ENCODE results near the gene POLR1A.

DNA sequence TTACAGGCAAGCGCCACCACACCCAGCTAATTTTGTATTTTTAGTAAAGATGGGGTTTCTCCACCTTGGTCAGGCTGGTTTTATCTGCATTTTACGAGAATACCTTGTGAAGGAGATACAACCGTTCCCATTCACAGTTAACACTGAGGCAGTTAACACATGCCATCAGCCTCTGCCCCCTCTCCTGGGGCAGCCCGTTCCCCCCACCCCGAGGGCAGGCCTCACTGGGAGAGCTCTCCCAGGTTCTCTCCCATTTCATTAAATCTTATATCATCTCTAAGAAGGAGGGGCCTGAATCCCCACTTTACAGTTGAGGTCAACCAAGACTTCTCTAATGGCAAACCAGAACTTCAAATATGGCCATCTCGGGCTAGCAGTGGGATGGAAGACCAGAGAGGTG, 121.9 kb downstream of the POLR1A start:
- TF ChIP-seq, protein P1, sequence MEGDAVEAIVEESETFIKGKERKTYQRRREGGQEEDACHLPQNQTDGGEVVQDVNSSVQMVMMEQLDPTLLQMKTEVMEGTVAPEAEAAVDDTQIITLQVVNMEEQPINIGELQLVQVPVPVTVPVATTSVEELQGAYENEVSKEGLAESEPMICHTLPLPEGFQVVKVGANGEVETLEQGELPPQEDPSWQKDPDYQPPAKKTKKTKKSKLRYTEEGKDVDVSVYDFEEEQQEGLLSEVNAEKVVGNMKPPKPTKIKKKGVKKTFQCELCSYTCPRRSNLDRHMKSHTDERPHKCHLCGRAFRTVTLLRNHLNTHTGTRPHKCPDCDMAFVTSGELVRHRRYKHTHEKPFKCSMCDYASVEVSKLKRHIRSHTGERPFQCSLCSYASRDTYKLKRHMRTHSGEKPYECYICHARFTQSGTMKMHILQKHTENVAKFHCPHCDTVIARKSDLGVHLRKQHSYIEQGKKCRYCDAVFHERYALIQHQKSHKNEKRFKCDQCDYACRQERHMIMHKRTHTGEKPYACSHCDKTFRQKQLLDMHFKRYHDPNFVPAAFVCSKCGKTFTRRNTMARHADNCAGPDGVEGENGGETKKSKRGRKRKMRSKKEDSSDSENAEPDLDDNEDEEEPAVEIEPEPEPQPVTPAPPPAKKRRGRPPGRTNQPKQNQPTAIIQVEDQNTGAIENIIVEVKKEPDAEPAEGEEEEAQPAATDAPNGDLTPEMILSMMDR (IDR thresholded peaks at IDR 0.05; ENCODE audit: low read depth, low read length, missing input control): no peak
- TF ChIP-seq RAD21 (IDR thresholded peaks at IDR 0.05) (no peak), HNF4A (conservative IDR thresholded peaks at IDR 0.05) (no peak), JUND (IDR thresholded peaks at IDR 0.05) (no peak), YY1 (IDR thresholded peaks at IDR 0.05) (no peak), SP1 (IDR thresholded peaks at IDR 0.05) (no peak), TAF1 (conservative IDR thresholded peaks at IDR 0.05) (no peak)
- TF ChIP-seq, protein P2, sequence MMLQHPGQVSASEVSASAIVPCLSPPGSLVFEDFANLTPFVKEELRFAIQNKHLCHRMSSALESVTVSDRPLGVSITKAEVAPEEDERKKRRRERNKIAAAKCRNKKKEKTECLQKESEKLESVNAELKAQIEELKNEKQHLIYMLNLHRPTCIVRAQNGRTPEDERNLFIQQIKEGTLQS (IDR thresholded peaks at IDR 0.05): no peak
- TF ChIP-seq, protein P3, sequence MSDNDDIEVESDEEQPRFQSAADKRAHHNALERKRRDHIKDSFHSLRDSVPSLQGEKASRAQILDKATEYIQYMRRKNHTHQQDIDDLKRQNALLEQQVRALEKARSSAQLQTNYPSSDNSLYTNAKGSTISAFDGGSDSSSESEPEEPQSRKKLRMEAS (IDR thresholded peaks at IDR 0.05): no peak
